NCI-H2081 (cell line): ENCODE measurements around the gene FLT3LG.

Experiments
- DNase-seq, 2 experiments: peaks; one replicate each; lab custom pipeline; 2025; lab: John Stamatoyannopoulos, UW

Gene FLT3LG

DNA sequence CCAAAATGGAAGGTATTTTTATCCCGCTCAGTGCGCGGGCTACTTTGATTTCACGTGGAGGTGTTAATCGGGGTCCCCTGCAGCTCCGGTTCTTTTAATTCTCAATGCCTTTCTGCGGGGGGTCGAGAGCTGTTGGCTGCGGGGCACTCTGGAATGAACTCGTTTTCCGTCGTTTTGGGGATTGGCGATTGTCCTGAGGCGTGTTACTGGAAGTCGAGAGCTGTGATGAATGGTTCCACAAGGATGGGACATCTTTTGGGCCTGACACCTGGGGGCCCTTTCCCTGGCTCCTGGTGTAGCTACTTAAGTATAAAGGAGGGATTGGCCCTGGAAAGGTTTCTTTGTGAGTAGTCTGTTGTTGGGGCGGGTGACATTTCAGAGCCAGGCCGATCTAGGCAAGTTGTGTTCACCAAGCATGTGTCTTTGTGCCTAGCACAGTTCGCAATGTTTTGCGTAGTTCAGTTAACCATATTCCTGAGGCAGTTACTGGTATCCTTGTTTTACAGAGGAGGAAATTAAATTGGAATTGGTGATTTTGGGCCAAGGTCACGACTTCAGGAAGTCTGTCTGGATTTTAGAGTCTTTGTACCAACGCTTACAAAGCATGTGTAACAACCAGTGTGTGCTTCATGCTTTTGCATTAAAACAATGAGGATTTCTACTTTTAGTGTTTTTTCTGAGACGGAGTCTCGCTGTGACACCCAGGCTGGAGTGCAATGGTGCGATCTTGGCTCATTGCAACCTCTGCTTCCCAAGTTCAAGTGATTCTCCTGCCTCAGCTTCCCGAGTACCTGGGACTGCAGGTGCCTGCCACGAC is 14.2 kb downstream of the FLT3LG start:
- no peak for DNase-seq

DNA sequence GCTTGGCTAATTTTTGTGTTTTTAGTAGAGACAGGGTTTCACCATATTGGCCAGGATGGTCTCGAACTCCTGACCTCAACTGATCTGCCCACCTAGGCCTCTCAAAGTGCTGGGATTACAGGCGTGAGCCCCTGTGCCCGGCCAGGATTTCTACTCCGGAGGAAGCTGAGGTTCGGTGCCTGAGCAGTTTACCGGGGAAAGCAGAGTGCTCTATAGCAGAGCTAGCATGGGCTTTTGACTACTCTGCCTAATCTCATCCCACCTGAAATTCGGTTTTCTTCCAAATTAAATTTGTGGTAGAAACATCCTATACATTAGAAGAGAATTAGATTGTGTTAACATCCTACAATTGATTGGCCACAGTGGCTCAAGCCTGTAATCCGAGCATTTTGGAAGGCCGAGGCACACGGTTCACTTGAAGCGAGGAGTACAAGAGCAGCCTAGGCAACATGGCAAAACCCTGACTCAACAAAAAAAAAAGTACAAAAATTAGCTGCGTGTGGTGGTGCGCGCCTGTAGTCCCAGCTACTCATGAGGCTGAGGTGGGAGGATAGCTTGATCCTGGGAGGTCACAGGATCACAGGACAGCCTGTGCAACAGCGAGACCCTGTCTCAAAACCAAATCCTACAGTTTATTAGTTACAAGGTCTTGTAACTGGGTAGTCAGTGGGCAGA is 15.0 kb downstream of the FLT3LG start:
- DNase-seq: no peak

DNA sequence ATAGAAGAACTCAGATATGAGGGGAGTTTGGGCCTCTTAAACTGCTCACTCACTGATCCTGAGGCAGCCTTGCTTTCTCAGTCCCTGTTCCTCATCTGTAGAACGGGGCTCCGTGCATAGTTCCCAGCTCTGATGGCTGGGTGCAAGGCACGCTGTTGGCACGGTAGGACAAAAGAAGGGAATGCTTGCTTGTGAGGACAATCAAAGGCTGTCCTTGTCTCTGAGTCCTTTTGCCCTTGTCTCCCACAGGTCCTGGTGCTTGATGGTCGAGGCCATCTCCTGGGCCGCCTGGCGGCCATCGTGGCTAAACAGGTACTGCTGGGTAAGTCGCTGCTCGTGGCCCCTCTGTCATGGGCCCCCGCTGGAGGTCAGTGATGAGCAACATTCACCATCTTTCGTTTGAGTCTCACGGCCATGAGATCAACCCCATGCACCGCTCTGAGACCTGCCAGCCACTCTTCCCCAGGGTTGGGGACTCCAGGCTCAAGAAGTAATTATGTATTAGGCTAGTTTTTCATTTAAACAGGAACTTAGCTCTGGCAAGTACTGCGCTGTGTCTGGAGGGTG is 15.7 kb downstream of the FLT3LG start:
- DNase-seq: no peak

DNA sequence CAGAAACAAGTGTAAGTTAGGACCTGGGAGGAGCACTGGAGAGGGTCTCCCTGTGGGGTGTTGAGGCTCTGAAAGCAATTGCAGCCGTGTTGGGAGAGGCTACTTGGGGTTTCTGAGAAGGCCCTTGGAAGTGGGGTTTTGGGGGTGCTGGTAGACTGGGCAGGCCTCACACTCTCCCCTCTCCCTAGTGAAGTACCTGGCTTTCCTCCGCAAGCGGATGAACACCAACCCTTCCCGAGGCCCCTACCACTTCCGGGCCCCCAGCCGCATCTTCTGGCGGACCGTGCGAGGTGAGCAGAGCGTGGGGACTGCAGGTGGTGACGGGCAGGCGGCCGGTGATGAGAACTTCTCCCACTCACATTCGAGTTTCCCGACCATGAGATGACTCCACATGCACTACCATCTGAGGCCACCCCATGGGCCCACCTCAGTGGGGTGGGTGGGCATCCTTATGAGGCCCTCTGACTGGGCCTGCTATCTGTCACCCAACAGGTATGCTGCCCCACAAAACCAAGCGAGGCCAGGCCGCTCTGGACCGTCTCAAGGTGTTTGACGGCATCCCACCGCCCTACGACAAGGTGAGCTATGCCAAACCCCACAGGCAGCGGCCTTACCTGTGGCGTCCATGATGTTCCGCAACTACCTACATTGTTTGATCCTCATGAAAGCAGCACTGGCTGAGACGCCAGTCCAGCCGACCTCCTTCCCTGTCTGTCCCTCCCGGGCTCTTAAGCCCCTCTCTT is 16.4 kb downstream of the FLT3LG start:
- no peak for DNase-seq

DNA sequence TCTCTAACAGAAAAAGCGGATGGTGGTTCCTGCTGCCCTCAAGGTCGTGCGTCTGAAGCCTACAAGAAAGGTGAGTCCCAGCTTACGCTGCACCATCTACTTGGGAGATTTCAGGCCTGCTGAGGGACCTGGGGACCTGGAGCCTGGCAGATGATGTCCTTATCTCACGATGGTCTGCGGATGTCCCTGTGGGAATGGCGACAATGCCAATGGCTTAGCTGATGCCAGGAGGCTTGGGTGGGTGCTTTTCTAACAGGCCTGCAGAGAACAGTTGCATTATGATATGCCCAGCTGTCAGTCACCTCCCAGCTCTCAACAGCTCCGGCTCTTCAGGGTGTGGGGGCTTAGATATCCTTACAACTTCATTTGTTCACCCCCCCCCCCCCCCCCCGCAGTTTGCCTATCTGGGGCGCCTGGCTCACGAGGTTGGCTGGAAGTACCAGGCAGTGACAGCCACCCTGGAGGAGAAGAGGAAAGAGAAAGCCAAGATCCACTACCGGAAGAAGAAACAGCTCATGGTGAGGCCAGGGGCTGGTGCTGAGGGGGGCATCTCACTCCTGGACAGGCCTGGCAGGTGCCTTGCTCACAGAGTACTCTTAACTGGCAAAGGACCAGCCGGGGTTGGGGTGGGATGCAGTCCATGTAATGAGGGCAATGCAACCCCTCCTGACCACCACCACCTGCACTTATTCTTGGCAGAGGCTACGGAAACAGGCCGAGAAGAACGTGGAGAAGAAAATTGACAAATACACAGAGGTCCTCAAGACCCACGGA is 17.2 kb downstream of the FLT3LG start:
- no peak for DNase-seq

DNA sequence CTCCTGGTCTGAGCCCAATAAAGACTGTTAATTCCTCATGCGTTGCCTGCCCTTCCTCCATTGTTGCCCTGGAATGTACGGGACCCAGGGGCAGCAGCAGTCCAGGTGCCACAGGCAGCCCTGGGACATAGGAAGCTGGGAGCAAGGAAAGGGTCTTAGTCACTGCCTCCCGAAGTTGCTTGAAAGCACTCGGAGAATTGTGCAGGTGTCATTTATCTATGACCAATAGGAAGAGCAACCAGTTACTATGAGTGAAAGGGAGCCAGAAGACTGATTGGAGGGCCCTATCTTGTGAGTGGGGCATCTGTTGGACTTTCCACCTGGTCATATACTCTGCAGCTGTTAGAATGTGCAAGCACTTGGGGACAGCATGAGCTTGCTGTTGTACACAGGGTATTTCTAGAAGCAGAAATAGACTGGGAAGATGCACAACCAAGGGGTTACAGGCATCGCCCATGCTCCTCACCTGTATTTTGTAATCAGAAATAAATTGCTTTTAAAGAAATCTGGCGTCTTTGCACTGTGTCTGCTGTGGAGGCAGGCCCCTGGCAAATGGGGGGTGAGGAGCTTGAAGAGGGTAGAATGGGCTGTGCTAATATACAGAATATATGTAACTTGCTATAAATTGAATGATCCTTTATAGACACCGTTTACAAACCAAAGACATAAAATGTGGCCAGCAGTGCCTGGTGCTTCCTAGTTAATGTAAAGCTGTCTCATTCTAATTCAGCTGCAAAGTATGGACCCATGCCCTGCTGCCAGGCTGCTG is 18.0 kb downstream of the FLT3LG start:
- no peak for DNase-seq

DNA sequence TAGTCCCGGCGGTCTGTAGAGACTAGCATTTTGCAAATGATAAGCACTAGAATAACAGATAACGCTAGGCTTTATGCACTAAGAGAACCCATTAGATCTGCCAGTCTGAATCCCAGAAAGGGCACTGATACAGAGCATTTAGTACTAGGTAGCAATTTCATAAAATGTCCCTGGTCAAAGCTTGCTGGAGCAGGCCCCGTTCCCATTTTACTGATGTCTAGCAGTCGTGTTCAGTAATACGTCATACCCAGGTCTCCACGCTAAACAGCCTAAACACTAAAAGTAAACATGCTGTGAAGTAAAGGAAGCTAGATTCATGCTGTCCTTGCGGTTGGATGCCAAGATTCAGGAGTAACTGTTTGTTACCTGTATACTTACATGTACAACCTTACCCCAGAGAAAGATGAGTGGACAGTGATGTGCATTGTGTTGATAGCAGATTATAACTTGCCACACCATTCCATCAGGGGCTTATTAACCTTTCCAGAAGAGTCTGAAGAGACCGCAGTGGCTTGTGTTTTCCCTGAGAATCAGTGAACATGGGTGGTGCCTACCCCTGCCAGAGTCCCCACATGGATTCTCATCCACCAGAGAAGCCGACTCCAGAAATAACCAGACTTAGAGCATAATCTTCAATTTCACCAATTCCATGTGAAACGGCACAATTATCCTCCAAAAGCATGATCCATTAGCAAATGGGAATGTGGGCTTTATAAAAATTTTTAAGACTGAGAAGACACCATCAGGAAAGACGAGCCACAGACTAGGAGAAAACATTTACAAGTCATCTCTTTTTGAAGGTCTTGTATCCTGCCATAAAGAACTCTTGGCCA is 18.8 kb downstream of the FLT3LG start:
- peak in 1 of 2 experiments; percentile 36 for DNase-seq

DNA sequence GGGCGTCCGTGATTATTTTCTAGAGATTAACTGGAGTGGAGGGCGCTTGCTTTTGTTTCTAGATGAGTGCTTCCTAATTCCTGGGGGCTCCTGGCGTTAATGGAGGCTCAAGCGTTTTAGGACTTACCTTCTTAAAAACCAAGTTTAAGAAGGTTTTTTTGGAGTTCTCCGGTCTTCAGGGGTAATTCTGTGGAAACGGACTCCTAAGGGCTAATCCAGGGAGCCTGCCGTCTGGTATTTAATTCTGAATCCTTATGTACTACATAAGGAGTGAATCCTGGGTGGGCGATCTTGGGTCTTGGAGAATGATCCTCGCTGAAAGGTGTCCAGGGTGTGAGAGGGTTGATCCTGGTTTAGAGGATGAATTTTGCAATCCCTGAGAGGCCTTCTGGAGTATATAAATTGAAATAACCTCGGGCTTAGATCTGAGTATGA is 22.6 kb downstream of the FLT3LG start:
- DNase-seq: no peak

DNA sequence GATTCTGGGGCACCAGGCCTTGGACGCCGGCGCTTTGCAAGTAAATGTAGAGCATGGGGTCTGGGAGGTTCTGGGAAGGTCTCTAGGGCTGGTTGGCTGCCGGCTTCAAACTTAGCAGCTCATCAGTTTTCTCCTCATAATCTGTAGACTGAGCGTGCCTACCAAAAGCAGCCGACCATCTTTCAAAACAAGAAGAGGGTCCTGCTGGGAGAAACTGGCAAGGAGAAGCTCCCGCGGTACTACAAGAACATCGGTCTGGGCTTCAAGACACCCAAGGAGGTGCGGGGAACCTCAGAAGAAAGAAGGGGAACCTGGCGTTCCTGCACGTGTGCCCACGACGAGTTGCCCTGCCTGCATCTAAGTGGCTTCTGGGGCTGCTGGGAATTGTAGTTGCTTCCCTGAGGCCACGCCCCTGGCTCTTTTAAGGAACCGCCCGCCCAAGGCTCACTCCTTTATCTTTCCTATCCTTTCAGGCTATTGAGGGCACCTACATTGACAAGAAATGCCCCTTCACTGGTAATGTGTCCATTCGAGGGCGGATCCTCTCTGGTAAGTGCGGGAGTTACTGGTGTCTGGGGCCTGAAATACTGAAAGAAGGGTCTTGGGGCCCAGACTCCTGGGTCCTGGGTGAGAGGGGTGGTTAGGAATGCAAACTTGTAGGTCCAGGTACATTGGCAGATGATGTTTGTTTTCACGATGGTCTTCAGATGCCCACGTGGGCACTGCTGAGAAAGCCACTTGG is 23.2 kb downstream of the FLT3LG start:
- DNase-seq: peak; percentile 50 to 54

DNA sequence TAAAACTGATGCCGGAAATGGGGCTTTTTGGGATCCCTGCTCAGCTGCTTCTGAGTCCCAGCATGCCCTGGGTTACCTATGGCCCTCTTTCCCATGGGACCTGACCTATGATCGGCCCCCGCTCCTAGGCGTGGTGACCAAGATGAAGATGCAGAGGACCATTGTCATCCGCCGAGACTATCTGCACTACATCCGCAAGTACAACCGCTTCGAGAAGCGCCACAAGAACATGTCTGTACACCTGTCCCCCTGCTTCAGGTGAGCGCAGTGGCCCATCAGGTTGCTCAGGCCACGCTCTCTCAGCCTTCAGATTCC is 23.7 kb downstream of the FLT3LG start:
- no peak for DNase-seq

DNA sequence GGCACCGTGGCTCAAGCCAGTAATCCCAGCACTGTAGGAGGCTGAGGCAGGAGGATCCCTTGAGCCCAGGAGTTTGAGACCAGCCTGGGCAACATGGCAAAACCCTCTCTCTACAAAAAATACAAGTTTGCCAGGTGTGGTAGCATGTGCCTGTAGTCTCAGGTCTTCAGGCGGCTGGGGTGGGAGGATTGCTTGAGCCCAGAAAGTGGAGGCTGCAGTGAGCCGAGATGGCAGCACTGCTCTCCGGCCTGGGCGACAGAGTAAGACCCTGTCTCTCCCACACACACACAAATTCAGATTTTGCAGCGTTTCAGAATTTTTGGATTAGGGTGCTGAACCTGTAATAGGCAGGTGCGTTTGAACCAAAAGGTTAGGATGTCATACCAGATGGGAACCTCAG is 24.5 kb downstream of the FLT3LG start:
- DNase-seq: no peak

DNA sequence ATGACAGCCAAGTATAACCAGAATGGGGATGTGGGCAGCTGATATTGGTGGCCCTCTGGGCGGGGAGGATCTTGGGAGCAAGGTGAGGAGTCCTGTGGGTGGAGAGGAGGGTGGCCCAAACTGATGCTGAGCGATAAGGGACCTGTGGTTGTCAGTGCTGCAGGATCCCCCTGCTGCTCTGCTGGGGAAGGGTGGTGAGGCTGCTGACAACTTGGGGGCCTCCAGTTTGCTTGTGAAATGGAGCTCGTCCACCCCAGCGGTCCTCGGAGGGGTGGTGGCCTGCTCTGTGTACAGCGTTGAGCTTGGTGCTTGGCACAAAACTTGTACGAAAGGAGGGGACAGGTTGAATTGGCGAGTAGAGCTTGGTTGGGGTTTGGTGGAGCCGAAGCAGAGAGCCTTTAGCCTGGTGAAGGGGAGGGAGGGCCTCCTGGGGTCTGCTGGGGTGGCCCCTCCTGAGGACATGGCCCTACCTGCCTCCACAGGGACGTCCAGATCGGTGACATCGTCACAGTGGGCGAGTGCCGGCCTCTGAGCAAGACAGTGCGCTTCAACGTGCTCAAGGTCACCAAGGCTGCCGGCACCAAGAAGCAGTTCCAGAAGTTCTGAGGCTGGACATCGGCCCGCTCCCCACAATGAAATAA is 25.1 kb downstream of the FLT3LG start:
- no peak for DNase-seq

DNA sequence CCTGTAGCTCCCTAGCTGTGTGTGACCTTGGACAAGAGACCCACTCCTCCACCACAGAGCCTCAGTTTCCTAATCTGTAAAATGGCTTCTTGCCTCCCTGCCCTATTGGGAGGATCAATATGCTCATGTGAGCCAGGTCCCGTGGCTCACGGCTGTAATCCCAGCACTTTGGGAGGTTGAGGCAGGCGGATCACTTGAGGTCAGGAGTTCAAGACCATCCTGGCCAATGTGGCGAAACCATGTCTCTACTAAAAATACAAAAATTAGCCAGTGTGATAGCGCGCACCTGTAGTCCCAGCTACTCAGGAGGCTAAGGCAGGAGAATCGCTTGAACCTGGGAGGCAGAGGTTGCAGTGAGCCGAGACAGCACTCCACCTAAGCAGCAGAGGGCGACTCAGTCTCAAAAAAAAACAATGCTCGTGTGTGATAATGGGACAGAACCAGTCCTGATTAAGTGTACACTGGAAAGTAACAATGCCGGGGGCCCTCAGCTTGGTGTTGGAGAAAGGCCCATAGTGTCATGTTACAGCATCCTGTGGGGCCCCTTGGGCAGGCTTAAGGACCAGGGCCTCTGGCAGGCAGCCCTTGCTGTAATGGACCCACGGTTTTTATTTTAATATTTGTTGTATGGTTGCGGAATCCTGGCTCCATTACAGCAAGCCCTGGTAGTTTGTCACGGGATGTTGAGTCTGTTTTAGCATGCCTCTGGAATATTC is 29.0 kb downstream of the FLT3LG start:
- peak; percentile 69 to 78 for DNase-seq

DNA sequence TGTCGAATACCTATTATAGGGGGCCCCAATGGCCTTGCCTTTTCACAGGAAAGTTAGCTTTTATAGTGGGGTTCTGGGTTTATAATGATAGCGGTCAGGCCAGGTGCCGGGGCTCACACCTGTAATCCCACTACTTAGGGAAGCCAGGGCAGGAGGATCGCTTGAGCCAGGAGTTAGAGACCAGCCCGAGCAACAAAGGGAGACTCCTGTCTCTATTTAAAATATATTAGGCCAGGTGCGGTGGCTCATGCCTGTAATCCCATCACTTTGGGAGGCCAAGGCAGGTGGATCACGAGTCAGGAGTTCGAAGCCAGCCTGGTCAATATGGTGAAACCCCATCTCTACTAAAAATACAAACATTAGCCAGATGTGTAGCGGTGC is 29.6 kb downstream of the FLT3LG start:
- no peak for DNase-seq

DNA sequence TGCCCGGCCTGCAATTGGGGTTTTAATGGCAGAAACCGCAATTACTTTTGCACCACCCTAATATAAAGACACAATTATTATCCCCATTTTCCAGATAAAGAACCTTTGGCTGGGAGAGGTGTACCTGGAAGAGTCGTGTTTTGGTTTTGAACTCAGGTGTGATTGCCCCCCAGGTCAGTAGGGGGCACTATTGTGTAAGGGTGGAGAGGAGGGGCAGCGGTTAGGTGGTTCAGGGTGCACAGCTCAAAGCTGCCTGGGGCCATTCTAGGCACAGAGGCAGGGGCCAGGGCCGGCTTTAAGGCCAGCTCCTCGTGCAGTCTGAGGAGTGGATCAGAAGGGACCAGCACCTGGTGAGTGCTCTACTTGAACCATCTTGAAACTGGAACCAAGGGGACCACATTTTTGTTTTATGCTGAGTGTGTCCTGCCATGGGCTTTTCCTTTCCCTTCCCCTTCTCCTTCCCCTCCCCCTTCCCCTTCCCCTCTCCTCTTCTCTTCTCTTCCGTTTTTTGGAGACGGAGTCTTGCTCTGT is 32.6 kb downstream of the FLT3LG start:
- peak; percentile 58 to 68 for DNase-seq

DNA sequence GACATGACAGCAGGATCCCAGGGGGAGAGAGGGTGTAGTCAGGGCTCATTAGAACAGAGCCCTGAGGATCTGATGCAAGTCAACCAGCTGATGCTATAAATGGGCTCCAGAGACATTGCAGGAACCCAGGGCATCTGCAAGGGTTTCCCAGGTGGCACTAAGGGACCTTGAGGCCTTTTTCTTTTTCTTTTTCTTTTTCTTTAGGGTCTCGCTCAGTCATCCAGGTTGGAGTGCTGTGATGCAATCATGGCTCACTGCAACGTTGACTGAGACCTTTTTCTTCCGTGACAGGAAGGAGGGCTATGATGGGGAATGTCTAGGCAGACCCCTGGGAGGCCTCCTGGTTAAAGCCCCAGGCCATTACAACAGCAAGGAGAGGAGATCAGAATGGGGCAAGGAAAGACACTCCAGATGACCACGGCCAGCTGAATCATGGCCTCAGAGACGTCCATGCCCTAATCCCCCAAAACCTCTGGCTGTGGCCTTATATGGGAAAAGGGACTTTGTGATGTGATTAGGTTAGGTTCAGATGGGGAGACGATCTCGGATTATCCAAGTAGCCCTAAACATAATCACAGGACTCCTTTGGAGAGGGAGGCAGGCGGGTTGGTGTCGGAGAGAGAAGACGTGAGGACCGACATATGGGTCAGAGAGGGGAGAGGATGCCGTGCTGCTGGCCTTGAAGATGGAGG is 33.9 kb downstream of the FLT3LG start:
- no peak for DNase-seq

DNA sequence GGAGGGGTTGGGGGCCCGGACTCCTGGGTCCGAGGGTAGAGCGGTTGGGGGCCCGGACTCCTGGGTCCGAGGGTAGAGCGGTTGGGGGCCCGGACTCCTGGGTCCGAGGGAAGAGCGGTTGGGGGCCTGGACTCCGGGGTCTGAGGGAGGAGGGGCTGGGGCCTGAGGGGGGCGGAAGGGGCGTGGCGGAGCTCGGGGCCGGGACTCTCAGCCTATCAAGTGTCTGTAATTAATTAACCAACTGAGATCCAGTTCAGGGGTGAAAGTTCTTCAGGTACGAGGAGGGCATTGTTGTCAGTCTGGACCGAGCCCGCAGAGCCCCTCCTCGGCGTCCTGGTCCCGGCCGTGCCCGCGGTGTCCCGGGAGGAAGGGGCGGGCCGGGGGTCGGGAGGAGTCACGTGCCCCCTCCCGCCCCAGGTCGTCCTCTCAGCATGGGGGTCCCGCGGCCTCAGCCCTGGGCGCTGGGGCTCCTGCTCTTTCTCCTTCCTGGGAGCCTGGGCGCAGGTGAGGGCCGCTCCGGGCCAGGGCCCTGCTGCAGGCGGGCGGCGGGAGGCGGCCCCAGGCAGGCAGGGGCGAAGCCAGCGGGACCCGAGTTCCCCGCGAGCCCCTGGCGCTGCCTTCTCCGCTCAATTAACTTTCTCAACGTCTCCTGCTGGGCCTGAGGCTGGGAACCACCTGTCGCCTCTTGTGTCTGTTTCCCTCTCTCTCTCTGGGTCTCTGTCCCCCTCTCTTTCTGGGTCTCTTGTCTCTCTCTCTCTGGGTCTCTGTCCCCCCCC is 39.1 kb downstream of the FLT3LG start:
- peak; percentile 44 to 69 for DNase-seq
